Measurements from ENCODE around the gene EGFL7. TPM values are rescaled to one million over a fixed set of nuclear protein-coding genes. Genes with fewer than 3 reads are reported as not detected.

The EGFL7 gene
- total and polyA plus RNA-seq, 2 of the 8 experiments (the other 6 are each of a cell fraction or from before 2014, with no cell fraction given), result 37.8 to 53.4 TPM

DNA sequence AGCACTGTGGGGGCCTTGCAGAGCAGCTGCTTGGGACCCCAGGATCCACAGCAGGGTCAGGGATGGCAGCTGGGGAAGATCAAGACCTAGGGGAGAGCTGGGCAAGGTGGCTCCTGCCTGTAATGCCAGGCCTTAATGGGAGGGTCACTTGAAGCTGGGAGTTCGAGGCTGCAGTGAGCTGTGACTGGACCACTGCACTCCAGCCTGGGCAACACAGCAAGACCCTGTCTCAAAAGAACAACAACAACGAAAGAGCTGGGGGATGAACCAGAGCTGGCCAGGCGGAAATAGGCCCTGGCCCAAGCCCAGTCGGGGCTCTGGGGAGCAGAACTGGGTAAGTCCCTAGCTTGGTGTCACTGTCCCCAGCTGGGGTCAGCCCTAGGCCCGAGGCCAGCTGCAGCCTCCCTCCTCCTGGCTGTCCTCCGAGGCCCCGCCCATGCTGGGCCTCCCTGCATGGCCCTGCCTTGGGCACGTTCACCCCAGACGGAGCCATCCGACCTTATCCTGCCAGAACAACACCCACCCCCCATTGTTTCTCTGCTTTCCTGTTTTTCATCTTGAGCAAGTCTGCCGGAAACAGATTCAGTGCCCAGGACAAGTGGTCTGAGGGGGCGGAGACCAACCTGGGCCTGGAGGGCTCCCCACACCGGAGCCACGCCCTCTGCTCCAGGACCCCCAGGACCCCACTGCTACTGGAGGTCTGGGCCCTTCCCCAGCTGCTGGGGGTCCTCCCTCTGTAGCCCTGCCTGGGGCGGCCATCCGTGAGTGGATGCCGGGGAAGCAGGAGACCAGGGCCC, 51.6 kb downstream of the EGFL7 start (continued):
- TF ChIP-seq CHD1 (IDR thresholded peaks at IDR 0.05; ENCODE audit: low read depth, low read length) (no peak), GTF2F1 (IDR thresholded peaks at IDR 0.05; ENCODE audit: borderline replicate concordance, low read depth, low read length) (no peak), BRCA1 (IDR thresholded peaks at IDR 0.05; ENCODE audit: low read depth, low read length) (no peak), SUZ12 (IDR thresholded peaks at IDR 0.05; ENCODE audit: low read length) (no peak)
- TF ChIP-seq, protein P1, sequence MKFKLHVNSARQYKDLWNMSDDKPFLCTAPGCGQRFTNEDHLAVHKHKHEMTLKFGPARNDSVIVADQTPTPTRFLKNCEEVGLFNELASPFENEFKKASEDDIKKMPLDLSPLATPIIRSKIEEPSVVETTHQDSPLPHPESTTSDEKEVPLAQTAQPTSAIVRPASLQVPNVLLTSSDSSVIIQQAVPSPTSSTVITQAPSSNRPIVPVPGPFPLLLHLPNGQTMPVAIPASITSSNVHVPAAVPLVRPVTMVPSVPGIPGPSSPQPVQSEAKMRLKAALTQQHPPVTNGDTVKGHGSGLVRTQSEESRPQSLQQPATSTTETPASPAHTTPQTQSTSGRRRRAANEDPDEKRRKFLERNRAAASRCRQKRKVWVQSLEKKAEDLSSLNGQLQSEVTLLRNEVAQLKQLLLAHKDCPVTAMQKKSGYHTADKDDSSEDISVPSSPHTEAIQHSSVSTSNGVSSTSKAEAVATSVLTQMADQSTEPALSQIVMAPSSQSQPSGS (IDR thresholded peaks at IDR 0.05; ENCODE audit: low read length), result no peak
